Astrocyte (in vitro differentiated cells and primary cell): ENCODE data around the gene ZNF808.
"Not testable (repeated sequence)": the region's sequence is repeated elsewhere in the genome, so short reads cannot be mapped to it uniquely, and the experiment has no call there.

ENCODE experiments used
- EZH2 ChIP-seq: IDR thresholded peaks from 2 replicates; pipeline ENCODE4 v1.6.1; 2012; ENCODE audit warnings: mild to moderate bottlenecking, low read length, inconsistent platforms; ENCODE audit not compliant: insufficient read depth
- TF ChIP-seq, protein P1 (sequence below): IDR thresholded peaks from 2 replicates; pipeline ENCODE4 v1.5.1; 2011; ENCODE audit warnings: low read depth, mild to moderate bottlenecking, inconsistent platforms, low read length, moderate library complexity; ENCODE audit not compliant: insufficient read depth

DNA sequence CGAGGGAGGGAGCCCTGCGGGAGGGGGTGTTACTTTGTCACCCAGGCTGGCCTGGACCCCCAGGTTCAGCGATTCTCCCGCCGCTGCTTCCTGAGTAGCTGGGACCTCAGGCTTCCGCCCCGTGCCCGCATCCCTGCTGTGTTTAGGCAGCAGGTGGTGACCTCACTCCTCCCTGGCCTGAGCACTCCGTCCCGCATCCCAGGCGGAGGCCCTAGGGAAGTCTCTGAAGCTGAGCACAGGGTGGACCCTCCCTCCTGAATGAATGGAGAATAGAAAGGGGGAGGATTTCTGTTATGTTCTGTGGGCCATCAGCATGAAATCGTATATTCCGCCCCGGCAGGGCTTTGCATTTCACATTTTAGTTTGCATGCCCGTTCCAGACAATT, 7.9 kb downstream of the ZNF808 start:
- TF ChIP-seq, protein P1, sequence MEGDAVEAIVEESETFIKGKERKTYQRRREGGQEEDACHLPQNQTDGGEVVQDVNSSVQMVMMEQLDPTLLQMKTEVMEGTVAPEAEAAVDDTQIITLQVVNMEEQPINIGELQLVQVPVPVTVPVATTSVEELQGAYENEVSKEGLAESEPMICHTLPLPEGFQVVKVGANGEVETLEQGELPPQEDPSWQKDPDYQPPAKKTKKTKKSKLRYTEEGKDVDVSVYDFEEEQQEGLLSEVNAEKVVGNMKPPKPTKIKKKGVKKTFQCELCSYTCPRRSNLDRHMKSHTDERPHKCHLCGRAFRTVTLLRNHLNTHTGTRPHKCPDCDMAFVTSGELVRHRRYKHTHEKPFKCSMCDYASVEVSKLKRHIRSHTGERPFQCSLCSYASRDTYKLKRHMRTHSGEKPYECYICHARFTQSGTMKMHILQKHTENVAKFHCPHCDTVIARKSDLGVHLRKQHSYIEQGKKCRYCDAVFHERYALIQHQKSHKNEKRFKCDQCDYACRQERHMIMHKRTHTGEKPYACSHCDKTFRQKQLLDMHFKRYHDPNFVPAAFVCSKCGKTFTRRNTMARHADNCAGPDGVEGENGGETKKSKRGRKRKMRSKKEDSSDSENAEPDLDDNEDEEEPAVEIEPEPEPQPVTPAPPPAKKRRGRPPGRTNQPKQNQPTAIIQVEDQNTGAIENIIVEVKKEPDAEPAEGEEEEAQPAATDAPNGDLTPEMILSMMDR = not testable (repeated sequence)
- TF ChIP-seq EZH2 = not testable (repeated sequence)
